ENCODE results near the gene NFKBIA. TPM values are rescaled to one million over a fixed set of nuclear protein-coding genes. Genes with fewer than 3 reads are reported as not detected.
"Not testable (repeated sequence)": the region's sequence is repeated elsewhere in the genome, so short reads cannot be mapped to it uniquely, and the experiment has no call there.

Gene NFKBIA
- total RNA-seq, 2 donors from 2014 or later, result 1,092 to 1,804 TPM

GRCh38 chr14:35379234-35379933 is 25.2 kb downstream of the NFKBIA start:
- not testable (repeated sequence) for H3K4me3 Mint-ChIP-seq, H3K27me3 Mint-ChIP-seq, H3K27ac Mint-ChIP-seq

GRCh38 chr14:35378425-35379233 is 25.9 kb downstream of the NFKBIA start:
- Mint-ChIP-seq H3K9me3 (no peaks in the 10 kb centered on the region), H3K27me3 (no peaks in the 10 kb centered on the region), H3K27ac (peak overlapping the region in 1 of 2 donors; percentile 11), H3K4me1 (ENCODE audit: low read depth in 2 of 2) (peaks cover 0 to 9% of the 10 kb centered on the region in 2 donors), H3K4me3 (no peak overlapping the region), H3K36me3 (no peaks in the 10 kb centered on the region)
- ATAC-seq (no peak), DNase-seq (ENCODE audit: low spot score) (no peak)

More at GRCh38 chr14:35379234-35379933, 25.2 kb downstream of the NFKBIA start:
- not testable (repeated sequence) for H3K36me3 Mint-ChIP-seq; ATAC-seq; H3K4me1 Mint-ChIP-seq (ENCODE audit: low read depth in 2 of 2); H3K9me3 Mint-ChIP-seq; DNase-seq (ENCODE audit: low spot score)

- no peaks in the 10 kb centered on the region for H3K36me3 Mint-ChIP-seq
- H3K4me1 Mint-ChIP-seq (ENCODE audit: low read depth in 2 of 2), result peaks cover 5 to 13% of the 10 kb centered on the region in 2 donors
- peak; percentile 52 to 81 for ATAC-seq
- no peaks in the 10 kb centered on the region for H3K27me3 Mint-ChIP-seq
- H3K9me3 Mint-ChIP-seq, result peaks cover 3% of the 10 kb centered on the region
- H3K4me3 Mint-ChIP-seq, result peak overlapping the region; percentile 12
- H3K27ac Mint-ChIP-seq, result peak overlapping the region; percentile 39 to 79
- DNase-seq (ENCODE audit: low spot score), result no peak
Observed at GRCh38 chr14:35375558-35376025, 29.0 kb downstream of the NFKBIA start.

- Mint-ChIP-seq H3K9me3 (peaks cover 3% of the 10 kb centered on the region), H3K27ac (peak overlapping the region in 1 of 2 donors; percentile 31), H3K36me3 (no peaks in the 10 kb centered on the region), H3K4me1 (ENCODE audit: low read depth in 2 of 2) (peaks cover 5 to 13% of the 10 kb centered on the region in 2 donors), H3K27me3 (no peaks in the 10 kb centered on the region), H3K4me3 (no peak overlapping the region)
- DNase-seq (ENCODE audit: low spot score) (no peak), ATAC-seq (no peak)
Observed at GRCh38 chr14:35374263-35374712, 30.3 kb downstream of the NFKBIA start.

GRCh38 chr14:35373208-35373607 is 31.3 kb downstream of the NFKBIA start:
- not testable (repeated sequence) for H3K4me3 Mint-ChIP-seq; DNase-seq (ENCODE audit: low spot score); ATAC-seq; H3K9me3 Mint-ChIP-seq; H3K36me3 Mint-ChIP-seq; H3K27me3 Mint-ChIP-seq
- peaks cover 10 to 19% of the 10 kb centered on the region in 2 donors for H3K4me1 Mint-ChIP-seq (ENCODE audit: low read depth in 2 of 2)
- H3K27ac Mint-ChIP-seq, result peak overlapping the region; percentile 43 to 71

- Mint-ChIP-seq H3K4me1 (ENCODE audit: low read depth in 2 of 2) (peaks cover 29 to 36% of the 10 kb centered on the region in 2 donors), H3K27ac (peak overlapping the region; percentile 25 to 50), H3K4me3 (no peak overlapping the region), H3K36me3 (no peaks in the 10 kb centered on the region), H3K27me3 (no peaks in the 10 kb centered on the region), H3K9me3 (peaks cover 3% of the 10 kb centered on the region)
- no peak for ATAC-seq
- no peak for DNase-seq (ENCODE audit: low spot score)
Observed at GRCh38 chr14:35370969-35371368, 33.6 kb downstream of the NFKBIA start.

- Mint-ChIP-seq H3K27ac (no peak overlapping the region), H3K4me3 (no peak overlapping the region), H3K9me3 (peaks cover 3% of the 10 kb centered on the region), H3K27me3 (no peaks in the 10 kb centered on the region), H3K4me1 (ENCODE audit: low read depth in 2 of 2) (peaks cover 34 to 37% of the 10 kb centered on the region in 2 donors), H3K36me3 (no peaks in the 10 kb centered on the region)
- DNase-seq (ENCODE audit: low spot score) (no peak), ATAC-seq (no peak)
Observed at GRCh38 chr14:35369701-35370191, 34.8 kb downstream of the NFKBIA start.

- Mint-ChIP-seq H3K9me3 (peaks cover 3% of the 10 kb centered on the region), H3K4me3 (peak overlapping the region; percentile 48), H3K27ac (peak overlapping the region; percentile 96 to 100), H3K27me3 (no peaks in the 10 kb centered on the region), H3K36me3 (no peaks in the 10 kb centered on the region), H3K4me1 (ENCODE audit: low read depth in 2 of 2) (peaks cover 34 to 37% of the 10 kb centered on the region in 2 donors)
- DNase-seq (ENCODE audit: low spot score), result no peak
- no peak for ATAC-seq
Observed at GRCh38 chr14:35368583-35369392, 35.8 kb downstream of the NFKBIA start.

- H3K9me3 Mint-ChIP-seq, result peaks cover 3% of the 10 kb centered on the region
- peak overlapping the region; percentile 96 to 100 for H3K27ac Mint-ChIP-seq
- H3K27me3 Mint-ChIP-seq, result no peaks in the 10 kb centered on the region
- DNase-seq (ENCODE audit: low spot score), result no peak
- peak overlapping the region; percentile 48 for H3K4me3 Mint-ChIP-seq
- ATAC-seq, result no peak
- H3K36me3 Mint-ChIP-seq, result no peaks in the 10 kb centered on the region
- peaks cover 34 to 37% of the 10 kb centered on the region in 2 donors for H3K4me1 Mint-ChIP-seq (ENCODE audit: low read depth in 2 of 2)
Observed at GRCh38 chr14:35368139-35368460, 36.4 kb downstream of the NFKBIA start.

- no peak for ATAC-seq
- H3K4me3 Mint-ChIP-seq, result peak overlapping the region; percentile 87
- H3K27me3 Mint-ChIP-seq, result no peaks in the 10 kb centered on the region
- H3K4me1 Mint-ChIP-seq (ENCODE audit: low read depth in 2 of 2), result peaks cover 30 to 37% of the 10 kb centered on the region in 2 donors
- H3K36me3 Mint-ChIP-seq, result no peaks in the 10 kb centered on the region
- DNase-seq (ENCODE audit: low spot score), result no peak
- H3K9me3 Mint-ChIP-seq, result peaks cover 3% of the 10 kb centered on the region
- H3K27ac Mint-ChIP-seq, result peak overlapping the region; percentile 96 to 100
Observed at GRCh38 chr14:35367056-35367372, 37.5 kb downstream of the NFKBIA start.

- Mint-ChIP-seq H3K4me1 (ENCODE audit: low read depth in 2 of 2) (peaks cover 30 to 37% of the 10 kb centered on the region in 2 donors), H3K27me3 (no peaks in the 10 kb centered on the region), H3K36me3 (no peaks in the 10 kb centered on the region), H3K27ac (peak overlapping the region; percentile 96 to 100), H3K9me3 (peaks cover 3% of the 10 kb centered on the region), H3K4me3 (peak overlapping the region; percentile 87)
- ATAC-seq (no peak), DNase-seq (ENCODE audit: low spot score) (no peak)
Observed at GRCh38 chr14:35366521-35366976, 38.0 kb downstream of the NFKBIA start.

- Mint-ChIP-seq H3K36me3 (no peaks in the 10 kb centered on the region), H3K27me3 (no peaks in the 10 kb centered on the region), H3K9me3 (peaks cover under 1% of the 10 kb centered on the region), H3K4me1 (ENCODE audit: low read depth in 2 of 2) (peaks cover 30 to 35% of the 10 kb centered on the region in 2 donors), H3K4me3 (peak overlapping the region; percentile 87), H3K27ac (peak overlapping the region; percentile 96 to 100)
- ATAC-seq (peak; percentile 85 to 87), DNase-seq (ENCODE audit: low spot score) (peak; percentile 80)
Observed at GRCh38 chr14:35366056-35366451, 38.5 kb downstream of the NFKBIA start.

Measured in natural killer cell treated with Interleukin-12 subunit alpha and Interleukin-12 subunit beta and Interleukin-15 and Interleukin-18, amount 100 ng/mL, for 72 hours (primary cell).